GM18511 (cell line): ENCODE results near the gene CROCC.

ENCODE experiments used
- ATAC-seq: cut with Tn5 transposase; IDR thresholded peaks from one replicate; pipeline ENCODE4 v1.9.1; 2021; ENCODE audit warnings: mild to moderate bottlenecking, moderate library complexity; ENCODE audit not compliant: unreplicated experiment

Gene CROCC

DNA sequence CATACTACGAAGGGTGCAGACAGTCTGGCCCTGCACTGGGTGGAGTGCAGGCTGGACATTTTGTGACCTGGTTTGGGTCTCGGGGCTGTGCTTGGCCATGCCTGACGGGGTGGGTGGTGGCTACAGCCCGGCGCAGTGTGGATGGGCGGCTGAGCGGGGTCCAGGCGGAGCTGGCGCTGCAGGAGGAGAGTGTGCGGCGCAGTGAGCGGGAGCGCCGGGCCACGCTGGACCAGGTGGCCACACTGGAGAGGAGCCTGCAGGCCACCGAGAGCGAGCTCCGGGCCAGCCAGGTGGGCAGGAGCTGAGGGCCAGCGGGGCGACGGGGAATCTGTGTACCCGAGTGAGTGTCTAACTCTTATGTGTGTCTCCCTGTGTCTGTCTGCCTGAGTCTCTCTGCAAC, 44.6 kb downstream of the CROCC start:
- ATAC-seq: no peak

DNA sequence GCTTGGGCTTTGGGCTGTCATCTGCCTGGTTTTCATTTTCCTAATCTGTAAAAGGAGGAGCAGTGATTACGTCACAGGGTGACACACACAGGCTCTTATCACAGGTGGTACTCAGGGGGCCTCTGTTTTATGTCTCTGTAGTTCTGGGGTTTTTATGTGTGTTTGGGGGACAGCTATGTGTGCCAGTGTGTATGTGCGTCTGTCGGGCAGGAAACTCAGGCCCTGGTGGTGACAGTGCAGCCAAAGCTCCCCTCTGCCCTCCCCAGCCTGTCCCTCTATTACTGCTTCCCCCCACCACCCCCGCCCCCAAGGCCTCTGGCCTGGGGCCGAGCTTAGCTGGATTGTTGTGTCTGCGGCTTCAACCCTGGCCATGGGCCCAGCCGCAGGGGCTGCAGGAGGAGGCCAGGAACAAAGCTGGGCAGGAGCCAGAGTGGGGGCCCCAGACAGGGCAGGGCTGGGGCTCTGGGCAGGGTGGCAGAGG, 45.4 kb downstream of the CROCC start:
- ATAC-seq: no peak

DNA sequence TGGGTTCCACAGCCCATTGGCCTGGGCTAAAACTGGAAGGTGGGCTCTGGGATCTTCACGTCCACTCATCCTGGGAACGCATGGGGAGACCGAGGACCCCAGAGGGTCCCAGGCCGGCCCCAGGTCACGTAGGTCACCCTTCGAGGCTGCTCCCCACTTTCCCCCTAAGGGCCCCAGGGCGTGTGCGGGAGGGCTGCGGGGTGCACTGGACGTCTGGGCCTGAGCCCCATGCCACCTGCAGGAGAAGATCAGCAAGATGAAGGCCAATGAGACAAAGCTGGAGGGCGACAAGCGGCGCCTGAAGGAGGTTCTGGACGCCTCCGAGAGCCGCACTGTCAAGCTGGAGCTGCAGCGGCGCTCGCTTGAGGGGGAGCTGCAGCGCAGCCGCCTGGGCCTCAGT, 46.2 kb downstream of the CROCC start:
- ATAC-seq: no peak

DNA sequence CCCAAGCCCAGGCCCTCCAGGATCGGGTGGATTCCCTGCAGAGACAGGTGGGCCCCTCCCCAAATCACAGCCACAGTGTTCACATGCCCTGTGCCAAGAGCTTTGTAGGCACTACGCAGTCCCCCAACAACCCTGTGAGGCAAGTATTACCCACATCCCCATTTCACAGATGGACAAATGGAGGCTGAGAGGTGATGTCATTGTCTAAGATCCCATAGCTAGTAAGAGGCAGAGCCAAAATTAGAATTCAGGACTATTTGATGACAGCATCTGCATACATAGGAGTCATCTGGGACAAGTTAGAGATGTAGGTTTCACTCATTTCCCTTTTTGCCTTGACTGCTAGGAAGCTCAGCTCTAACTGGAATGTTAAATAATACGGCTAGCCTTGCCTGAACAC, 46.6 kb downstream of the CROCC start:
- ATAC-seq: no peak

DNA sequence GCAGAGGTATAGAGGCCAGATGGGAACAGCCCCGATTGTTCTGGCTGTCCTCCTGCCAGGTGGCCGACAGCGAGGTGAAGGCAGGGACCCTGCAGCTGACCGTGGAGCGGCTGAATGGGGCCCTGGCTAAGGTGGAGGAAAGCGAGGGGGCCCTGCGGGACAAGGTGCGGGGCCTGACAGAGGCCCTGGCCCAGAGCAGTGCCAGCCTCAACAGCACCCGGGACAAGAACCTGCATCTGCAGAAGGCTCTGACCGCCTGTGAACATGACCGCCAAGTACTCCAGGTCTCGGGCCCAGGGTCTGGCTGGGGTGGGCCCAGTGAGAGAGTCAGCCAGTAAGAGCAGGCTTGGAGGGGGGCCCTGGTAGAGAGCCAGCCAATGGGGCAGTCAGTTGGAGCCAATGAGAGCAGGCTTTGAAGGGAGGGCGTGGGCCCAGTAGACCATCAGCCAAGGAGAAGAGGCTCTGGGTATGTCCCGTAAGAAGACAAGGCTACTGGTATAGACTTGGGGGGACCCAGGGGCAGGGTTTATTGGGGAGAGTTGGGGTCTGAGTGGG, 47.4 kb downstream of the CROCC start:
- no peak for ATAC-seq

DNA sequence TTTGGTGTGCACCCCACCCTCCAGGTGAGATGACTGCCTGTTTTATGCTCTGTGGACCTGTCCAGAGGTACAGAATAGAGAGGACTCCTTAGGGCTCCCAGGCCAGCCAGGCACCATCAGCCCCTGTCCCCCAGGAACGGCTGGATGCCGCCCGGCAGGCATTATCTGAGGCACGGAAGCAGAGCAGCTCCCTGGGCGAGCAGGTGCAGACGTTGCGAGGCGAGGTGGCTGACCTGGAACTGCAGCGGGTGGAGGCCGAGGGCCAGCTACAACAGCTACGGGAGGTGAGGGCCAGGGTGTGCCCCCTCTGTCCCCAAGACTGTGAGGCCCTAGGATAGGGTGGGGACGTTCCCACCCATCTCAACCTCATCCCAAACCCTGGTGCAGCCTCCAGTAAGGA, 47.9 kb downstream of the CROCC start:
- ATAC-seq: no peak

DNA sequence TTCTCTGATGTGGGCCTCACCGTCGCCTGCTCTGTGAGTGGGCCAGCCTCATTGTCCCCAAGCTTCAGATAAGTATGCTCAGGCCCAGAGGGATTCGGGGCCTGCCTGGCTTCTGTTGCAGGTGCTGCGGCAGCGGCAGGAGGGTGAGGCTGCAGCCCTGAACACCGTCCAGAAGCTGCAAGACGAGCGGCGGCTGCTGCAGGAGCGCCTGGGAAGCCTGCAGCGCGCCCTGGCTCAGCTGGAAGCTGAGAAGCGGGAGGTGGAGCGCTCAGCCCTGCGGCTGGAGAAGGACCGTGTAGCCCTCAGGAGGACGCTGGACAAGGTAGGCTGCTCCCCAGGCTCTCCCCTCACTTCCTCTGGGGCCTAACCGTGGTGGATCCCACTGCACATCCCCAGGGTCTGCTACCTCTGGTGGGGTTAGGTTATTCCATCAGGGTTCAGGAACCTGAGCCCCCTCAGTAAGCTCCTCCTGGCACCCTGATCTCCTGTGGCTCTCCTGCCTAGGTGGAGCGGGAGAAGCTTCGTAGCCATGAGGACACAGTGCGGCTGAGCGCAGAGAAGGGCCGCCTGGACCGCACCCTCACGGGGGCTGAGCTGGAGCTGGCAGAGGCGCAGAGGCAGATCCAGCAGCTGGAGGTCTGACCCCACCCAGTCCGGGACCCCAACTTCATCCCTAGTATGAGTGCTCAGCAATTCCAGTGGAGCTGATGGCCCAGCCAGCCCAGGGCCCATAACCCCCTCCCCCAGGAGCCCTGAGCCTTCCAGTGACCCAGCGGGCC, 48.6 kb downstream of the CROCC start:
- no peak for ATAC-seq

DNA sequence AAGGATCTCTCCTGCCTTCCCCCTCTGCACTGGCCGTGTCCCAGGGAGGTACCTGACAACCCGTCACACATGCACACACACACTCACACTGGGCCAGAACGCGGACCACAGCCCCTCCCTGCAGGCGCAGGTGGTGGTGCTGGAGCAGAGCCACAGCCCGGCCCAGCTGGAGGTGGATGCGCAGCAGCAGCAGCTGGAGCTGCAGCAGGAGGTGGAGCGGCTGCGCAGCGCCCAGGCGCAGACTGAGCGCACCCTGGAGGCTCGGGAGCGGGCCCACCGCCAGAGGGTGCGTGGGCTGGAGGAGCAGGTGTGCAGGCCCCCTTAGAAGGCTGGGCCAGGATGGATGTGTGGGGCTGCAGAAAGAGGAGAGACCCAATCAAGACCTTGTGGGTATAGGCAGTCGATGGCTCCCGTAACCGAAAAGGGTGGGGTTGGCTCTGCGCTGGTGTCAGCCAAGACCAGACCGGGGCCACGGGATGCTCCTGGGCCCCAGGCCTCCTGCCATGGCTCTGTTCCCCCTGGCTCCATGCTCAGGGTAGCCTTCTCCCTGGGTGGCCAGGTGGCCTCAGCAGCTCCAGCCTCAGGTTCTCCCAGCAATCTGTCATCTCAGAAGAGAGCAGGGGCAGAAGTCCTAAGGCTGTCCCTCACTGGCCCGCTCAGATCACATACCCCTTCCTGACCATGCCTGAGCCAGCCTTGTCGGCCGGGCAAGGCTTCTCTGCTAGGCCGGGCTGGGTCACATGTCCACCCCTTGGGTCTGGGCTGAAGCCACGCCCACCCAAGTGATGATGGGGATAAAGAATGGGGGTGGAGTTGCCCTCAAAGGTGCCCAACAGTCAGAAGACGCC, 49.8 kb downstream of the CROCC start:
- ATAC-seq: no peak

DNA sequence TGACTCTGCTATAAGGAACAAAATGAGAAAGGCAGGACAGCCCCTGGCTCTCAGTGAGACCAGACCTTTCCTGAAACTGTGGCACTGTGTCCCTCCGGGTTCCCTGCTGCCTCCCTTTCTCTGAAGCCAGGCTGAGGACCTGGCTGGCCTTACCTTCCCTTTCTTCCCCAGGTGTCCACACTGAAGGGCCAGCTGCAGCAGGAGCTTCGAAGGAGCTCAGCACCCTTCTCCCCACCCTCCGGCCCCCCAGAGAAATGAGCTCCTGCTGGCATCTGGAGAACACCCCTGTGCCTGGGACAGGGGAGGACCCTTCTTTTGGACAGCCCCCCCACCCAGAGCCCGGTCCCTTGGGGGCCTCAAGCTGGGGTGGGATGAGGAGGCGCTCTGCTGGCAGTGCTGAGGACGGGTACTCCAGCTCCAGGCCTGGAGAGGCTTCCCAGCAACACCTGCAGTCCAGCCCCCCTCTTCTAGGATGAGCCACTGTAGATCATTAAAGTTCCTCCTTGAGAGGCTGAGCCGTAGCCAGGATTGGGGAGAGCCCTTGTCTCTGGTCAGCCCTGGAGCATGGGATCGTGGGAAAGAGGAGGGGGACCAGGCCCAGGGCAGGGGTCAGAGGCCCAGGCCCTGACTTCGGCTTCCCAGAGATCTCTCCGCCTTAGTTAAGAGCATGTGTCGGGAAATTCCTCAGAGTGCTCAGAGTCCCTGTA, 50.6 kb downstream of the CROCC start:
- no peak for ATAC-seq

DNA sequence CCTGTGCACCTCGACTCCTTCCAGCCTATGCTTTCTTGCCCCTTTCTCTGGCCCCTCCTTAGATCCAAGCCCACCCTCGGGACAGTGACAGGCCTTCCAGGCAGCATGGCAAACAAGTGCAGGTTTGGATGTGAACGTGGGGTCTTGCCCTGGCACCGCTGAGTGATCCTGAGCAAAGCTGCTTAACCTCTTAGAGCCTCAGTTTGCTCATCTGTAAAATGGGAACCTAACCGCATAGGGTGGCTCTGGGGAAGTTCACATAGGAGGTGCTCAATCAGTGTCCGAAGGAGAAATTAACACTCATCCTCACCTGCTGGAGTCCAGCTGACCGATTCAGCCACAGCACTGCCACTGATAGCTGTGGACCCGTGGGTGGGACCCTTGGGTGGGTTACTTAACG, 51.5 kb downstream of the CROCC start:
- no peak for ATAC-seq

DNA sequence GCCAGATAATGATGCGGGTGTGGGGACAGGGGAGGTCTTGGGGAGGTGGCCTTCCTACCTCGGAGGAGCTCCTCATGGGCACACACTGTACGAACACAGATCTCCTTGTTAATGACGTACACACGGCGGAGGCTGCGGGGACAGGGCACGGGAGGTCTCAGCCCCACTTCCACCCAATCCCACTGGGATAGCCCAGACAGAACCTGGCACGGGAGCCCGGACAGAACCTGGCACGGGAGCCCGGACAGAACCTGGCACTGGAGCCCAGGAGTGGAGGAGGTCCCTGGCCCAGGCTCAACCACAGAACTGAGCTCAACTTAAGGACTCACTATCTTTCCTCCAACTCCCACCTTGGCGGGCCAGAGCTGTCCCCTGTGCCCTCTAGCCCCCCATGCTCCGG, 53.5 kb downstream of the CROCC start:
- ATAC-seq: no peak

DNA sequence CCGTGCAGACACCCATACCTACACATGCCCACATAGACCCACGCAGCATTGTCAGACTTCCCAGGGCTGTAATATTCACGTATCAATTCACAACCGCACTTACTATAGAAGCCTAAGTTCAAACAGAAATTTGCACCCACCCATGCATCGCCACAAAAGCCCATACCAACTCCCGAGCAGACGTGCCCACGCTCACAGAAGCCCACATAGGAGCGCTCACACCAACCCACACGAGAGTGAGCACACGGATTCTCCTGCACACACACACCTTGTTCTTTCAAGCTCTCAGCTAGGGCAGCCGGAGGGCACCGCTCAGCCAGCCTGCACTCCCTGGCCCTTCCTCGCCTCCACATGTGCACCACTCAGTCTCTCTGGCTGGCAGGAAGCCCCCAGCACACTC, 54.1 kb downstream of the CROCC start:
- no peak for ATAC-seq

DNA sequence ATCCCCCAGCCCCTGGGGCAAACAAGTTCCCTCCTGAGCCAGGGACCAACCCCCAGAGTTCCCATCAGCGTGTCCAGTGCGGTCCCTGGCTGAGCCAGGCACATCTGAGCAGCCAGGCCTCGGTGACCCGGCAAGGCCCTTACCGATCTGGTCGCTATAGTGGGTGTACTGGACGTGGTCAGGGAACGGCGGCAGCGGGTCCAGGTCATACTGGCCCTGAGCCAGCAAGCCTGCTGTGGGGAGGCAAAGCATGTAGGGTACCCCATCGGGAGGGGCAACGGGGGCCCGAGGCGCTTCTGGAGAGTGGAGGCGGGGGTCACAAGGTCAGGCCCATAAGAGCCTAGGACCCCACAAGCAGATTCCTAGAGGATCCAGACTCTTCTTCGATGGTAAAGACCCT, 55.2 kb downstream of the CROCC start:
- ATAC-seq: no peak

DNA sequence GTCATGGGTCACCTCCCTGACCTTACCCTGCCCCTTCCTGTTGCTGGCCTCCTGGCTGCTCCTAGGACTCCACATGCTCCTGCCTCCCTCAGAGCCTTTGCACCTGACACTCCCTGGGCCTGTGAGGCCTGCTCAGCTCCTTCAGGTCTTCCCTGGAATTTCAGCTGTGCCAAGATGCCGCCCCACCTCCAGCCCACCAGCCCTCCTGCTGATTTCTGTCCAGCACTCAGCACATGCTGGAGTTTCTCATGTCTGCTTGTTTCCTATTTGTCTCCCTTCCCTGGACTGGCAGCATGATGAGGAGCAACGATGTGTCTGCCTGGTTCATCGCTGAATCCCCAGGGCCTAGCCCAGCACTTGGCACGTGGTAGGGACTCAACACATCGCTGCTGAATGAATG, 55.6 kb downstream of the CROCC start:
- no peak for ATAC-seq

DNA sequence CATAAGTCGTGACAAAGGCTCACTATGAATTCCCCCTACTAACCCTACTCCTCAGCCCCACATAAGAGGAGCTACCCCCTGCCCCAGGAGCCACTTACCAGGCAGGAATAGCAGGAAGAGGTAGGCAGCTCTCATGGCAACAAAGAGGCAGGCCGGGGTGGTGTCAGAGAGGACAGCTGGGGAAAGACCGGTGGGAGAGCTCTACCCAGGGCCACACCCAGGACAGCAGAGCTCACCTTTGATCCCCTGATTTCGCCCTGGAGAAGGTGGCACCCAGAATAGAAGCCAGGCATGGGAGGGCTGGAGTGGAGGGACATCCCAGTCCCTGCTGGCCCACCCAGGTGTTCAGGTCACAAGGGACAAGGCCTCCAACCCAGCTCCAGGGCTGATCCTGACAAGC, 56.4 kb downstream of the CROCC start:
- no peak for ATAC-seq

DNA sequence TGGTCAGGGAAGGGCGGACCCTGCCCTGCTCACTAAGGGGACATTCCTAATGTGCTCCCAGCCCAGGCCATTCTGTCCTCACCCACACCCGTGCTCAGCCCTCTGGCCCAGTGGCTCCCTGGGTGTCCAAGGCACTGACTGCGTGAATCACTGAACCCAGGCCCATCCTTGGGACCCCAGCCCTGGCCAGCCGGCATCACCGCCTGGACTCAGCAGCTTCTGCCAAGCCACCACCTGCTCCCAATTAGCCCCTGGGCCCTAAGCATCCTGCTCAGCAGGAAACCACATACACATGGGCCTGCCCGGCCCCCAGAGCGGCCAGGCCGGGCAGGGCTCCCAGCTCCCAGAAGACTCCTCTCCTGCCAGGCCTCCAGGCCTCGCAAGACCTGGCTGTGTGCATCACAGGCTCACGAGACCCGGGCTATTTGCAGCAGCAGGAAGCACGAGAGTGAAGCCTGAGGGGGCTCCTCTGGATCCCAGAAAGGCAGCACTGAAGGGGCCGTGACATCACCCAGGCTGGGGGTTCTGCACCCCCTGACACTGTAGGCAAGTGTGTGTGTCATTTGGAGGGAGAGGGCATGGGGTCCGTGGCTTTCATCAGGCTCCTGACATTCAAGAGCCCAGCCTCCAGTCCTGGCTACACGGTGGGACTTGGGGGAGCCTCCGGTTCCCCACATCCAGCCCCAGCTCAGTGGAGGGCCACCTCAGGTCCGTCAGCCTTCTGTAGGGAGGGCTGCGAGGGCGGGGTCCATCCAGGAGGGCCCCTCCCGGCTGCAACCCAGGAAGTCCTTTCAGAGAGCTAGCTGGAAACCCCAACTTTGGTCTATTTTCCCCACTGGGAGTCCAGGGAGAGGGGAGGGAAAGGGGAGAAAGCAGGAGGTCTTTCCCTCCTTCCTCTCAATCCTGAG, 57.1 kb downstream of the CROCC start:
- ATAC-seq: no peak

DNA sequence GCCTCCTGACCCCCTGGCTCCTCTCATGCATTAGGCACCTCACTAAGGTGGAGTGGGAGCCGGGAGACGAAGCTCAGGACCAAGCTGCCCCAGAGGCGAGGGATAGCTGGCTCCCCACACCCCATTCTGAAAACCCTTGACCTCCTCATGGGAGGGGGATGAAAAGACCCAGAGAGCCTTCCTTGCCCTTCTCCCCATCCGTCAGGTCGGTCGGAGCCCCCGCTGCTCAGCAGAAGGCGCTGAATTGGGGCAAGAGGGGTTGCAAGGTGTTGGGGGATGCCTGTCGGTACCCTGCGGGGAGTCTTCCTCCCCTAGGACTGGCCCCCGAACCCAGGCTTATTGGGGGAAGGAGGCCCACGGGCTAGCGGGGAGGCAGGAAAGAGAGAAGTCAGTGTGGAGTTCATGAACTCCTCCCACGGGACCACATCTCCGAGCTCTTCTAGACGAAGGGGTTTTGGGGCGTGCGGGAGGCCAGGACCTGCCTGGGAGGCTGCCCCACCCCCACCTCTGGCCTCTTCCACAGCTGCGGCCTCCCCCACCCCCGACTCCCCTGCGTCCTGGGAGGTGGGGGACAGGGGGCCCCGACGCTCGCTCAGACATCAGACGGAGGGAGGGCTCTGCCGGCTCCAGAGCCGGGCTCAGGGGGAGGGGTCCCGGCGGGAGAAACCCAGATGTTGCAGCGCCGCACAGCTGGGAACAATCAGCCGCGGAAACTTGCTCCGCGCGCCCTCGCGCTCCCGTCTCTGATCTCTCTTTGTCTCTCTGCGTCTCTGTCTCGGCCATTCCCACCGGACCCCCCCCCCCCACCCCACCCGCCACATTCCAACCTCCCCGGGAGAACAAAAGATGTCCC, 58.0 kb downstream of the CROCC start:
- no peak for ATAC-seq

DNA sequence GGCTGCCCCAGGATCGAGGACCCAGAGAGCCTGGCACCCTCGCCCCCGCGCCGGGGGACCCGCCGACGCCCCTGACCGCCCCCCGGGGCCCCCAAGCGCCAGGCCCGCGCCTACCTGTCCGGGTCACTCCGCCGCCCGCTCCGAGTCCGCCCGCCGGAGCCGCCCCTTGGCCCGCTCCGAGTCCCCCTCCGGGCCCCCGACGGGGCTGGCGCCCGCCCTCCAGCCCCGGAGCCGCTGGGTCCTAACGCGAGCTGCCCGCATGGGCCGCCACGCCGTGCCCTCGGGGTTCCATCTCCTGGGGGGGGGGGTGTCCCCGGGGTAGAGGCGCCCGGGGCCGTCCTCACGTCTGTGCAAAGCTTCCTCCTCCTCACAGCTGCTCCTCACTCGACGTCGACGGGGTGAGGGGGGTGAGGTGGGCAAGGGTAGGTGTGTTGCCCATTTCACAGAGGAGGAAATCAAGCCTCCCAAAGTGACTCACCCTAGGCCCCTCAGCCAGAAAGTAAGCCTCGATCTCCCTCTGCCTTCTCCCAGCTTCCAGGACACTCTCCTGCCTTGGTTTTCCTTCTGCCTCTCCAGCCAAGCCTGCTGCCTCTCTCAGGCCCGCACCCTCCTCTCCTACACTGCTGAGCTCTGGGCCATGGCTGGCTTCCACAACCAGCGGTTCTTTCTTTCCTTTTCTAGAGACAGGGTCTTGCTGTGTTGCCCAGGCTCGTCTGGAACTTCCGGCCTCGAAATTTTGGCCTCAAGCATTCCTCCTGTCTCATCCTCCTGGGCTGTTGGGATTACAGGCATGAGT, 58.9 kb downstream of the CROCC start, which contains the start of gene MFAP2:
Gene MFAP2 (minus strand): TSS at position 148 of the 796 bp plus-strand sequence. CDS start 2,347 bp downstream, outside the sequence.
- ATAC-seq: no peak
